HFF-Myc (cell line): Measurements from ENCODE around the gene DOC2B.

Experiments
- DNase-seq: peaks from one replicate; pipeline ENCODE4 v3.0.0-alpha.2; 2011; ENCODE audit warnings: low read depth; ENCODE audit errors: extremely low read depth
- H3K4me3 ChIP-seq: replicated peaks from 2 replicates; pipeline ENCODE4 v1.5.1; 2011; ENCODE audit warnings: low read depth, mild to moderate bottlenecking, control low read depth, low read length
- TF ChIP-seq, protein P1 (sequence below): IDR thresholded peaks from 2 replicates; pipeline ENCODE4 v1.5.1; 2012; ENCODE audit warnings: mild to moderate bottlenecking, low read depth, low read length, control low read depth; ENCODE audit errors: missing control alignments

Gene DOC2B

DNA sequence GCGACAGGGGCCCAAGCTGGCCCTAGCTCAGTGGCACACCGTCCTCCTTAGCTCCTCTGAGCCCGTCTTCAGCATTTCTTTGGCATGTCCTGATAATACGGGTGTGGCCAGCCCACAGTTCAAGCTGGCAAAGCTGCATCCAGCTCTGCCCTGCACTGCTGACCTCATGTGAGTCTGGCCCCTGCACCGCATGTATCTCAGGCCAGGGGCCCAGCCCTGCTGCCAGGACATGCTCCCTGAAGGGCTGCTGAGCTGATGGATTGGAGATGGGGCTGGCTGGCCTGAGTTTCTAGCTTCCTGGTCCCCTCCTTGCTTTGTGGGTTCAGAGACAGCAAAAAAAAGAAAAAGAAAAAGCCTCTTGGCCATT lies 2.4 kb downstream of the DOC2B start:
- DNase-seq = no peak
- TF ChIP-seq, protein P1, sequence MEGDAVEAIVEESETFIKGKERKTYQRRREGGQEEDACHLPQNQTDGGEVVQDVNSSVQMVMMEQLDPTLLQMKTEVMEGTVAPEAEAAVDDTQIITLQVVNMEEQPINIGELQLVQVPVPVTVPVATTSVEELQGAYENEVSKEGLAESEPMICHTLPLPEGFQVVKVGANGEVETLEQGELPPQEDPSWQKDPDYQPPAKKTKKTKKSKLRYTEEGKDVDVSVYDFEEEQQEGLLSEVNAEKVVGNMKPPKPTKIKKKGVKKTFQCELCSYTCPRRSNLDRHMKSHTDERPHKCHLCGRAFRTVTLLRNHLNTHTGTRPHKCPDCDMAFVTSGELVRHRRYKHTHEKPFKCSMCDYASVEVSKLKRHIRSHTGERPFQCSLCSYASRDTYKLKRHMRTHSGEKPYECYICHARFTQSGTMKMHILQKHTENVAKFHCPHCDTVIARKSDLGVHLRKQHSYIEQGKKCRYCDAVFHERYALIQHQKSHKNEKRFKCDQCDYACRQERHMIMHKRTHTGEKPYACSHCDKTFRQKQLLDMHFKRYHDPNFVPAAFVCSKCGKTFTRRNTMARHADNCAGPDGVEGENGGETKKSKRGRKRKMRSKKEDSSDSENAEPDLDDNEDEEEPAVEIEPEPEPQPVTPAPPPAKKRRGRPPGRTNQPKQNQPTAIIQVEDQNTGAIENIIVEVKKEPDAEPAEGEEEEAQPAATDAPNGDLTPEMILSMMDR = no peak
- no peak overlapping the region for H3K4me3 ChIP-seq

DNA sequence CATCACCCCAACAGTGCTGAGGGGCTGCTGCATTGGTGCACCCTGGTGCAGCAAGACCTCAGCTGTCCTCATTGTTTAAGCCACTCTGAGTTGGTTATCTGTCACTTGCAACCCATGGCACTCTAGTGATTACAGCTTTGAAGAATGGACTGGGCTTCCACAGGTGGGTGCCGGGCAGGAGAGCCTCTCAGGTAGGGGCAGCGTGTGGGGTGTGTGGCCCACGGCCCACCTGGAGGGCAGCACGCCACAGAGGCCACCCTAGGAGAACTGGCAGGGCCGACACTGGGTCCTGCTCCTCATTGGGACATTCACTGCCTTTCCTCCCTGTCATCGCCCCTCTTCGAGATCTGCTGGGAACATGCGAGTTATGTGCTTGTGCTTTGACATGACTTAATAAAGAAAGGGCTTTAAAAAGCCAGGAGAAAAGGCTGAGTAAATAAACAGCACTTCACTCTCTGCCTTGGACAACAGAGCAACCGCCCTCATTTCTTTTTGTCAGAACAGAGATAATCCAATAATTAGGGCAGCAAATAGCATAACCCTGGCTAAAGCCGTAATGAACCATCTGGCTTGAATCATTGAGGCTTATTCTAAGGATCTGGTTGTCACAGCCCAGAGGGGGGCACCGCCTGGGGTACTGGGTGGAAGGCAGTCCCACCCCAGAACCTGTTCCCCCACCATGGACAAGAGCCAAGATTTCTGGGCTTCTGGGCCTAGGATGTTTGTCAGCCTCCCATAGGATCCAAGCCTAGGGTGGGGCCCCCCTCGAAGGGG lies 3.0 kb downstream of the DOC2B start:
- no peak overlapping the region for H3K4me3 ChIP-seq
- no peak for DNase-seq
- TF ChIP-seq, protein P1 = no peak

DNA sequence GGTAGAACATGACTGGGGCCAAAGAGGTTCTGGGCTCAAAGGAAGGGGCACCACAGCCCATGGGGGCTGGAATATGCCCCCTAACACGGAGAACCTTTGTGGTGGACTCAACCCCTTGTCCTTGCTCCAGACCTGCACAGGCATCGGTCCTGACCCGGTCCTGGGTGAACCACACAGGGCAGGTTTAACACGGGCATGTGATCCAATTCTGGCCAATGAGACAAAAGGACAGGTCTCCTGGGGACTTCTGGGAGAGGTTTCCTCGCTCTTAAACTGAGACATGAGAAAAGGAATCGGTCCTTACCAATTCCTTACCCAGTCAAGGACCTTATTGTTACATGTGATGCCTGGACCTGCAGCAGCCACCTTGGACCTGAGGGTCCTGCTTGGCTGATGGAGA lies 3.7 kb downstream of the DOC2B start:
- no peak overlapping the region for H3K4me3 ChIP-seq
- no peak for DNase-seq
- TF ChIP-seq, protein P1 = no peak

DNA sequence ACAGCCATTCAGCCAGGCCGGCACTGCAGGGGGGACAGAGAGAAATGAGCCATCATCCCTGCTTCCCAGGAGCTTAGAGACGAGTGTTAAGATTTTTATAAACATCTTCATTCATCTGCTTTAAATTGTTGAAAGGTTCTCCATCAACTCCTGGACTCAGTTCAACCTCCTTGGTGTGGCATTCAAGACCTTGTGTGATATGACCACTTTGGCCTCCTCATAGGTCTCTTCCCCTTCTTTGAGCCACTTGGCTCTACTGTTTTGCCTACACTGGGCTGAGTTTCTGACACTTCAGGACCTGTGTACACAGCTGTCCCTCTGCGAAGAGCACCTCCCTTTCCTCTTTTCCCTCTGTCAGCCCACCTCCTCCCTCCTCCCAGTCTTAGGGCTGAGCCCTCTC lies 4.3 kb downstream of the DOC2B start:
- no peak overlapping the region for H3K4me3 ChIP-seq
- no peak for DNase-seq
- TF ChIP-seq, protein P1 = no peak

DNA sequence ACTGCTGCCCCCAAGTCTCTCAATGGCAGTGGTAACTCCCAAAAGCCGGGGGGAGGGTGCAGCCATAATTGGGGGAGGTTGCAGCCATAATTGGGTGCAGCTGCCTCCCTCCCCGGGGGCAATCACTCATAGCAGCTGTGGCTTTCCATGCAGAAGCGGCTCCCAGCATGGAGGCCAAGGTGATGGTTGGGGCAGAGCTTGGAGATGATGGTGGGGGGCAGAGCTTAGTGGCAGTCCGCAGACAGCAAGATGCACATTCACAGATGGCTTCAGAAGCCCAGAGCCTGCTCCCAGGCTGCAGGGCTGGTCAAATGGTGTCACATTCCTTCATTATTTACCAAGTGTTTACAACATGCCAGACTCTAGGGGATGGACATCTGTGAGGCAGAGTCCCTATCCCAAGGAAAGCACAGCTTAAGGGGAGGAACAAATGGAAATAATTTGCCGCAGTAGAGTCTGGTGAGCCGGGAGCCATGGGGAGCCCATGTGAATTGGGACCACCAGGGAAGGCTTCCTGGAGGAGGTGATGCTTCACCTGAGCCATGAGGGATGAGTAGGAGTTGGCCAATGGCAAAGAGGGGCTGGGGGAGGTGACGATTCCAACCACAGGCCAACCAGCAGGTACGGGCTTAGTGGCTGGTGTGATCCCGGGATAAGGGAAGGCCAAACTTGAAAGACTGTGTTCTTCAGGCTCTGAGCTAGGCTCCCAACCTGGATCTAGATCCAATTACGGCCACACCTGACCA lies 8.1 kb downstream of the DOC2B start:
- DNase-seq = no peak
- TF ChIP-seq, protein P1 = no peak
- no peak overlapping the region for H3K4me3 ChIP-seq

DNA sequence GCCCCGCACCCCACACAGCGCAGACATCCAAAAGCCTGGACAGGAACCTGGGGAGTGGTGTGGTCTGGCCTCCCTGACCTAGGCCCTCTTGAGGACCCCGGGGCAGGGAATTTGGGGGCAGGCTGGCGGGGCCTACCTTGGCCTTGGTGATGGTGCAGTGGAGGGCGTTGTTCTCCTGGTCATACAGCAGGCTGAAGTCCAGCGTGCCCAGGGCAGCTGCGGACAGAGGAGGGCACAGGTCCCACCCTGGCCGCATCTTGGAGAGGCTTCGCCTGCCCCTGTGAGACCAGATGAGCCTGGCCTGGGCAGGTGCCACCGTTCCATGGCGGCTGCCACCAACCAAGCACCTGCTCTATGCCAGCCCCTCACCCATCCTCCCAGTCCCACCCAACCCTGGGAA lies 9.0 kb downstream of the DOC2B start:
- TF ChIP-seq, protein P1 = no peak
- no peak for DNase-seq
- no peak overlapping the region for H3K4me3 ChIP-seq
